Measurements from ENCODE around the gene EPHA8.

The EPHA8 gene

DNA sequence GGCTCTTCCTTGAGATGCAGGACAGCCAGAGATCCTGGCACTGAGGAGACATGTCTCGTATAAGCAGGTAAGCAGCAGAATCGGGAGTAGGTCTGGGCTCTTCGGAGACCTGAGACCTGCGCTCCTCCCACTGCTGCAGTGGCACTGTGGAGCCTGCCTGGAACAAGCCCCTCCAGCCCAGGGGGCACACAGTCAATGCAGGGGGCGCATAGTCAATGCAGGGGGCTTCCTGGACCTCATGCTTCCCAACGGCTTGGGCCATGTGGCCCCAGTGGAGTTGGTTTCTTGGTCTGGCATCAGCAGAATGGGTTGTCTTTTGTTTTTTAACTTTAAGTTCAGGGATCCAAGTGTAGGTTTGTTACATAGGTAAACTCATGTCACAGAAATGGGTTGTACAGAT is 27.9 kb upstream of the EPHA8 start:
- 95% methylated on average over 6 of the region's 6 CpGs for WGBS
- no peak overlapping the region for H2BK5ac ChIP-seq (ENCODE audit: low read depth, low read length, poor library complexity, severe bottlenecking)
- no peak for DNase-seq
- H3K4ac ChIP-seq (ENCODE audit: low read depth in 1 of 2, low read length in 2 of 2) = no peak overlapping the region
- no peak overlapping the region for H3K4me2 ChIP-seq (ENCODE audit: low read length, poor library complexity, severe bottlenecking)
- no peak overlapping the region for H3K18ac ChIP-seq (ENCODE audit: low read depth in 1 of 2, low read length in 2 of 2)
- H3K4me1 ChIP-seq (ENCODE audit: control insufficient read depth, insufficient read depth, low read depth, low read length) = no peaks in the 10 kb centered on the region
- H3K36me3 ChIP-seq (ENCODE audit: control insufficient read depth in 1 of 2, insufficient read depth in 2 of 2, low read depth in 1 of 2, low read length in 2 of 2) = peaks cover 3 to 14% of the 10 kb centered on the region in 2 experiments
- no peak overlapping the region for H2BK15ac ChIP-seq (ENCODE audit: low read depth, poor library complexity, severe bottlenecking)
- no peaks in the 10 kb centered on the region for H3K79me1 ChIP-seq (replicated peaks; ENCODE audit: low read length, poor library complexity, severe bottlenecking)
- H3K27ac ChIP-seq (ENCODE audit: low read length, poor library complexity, severe bottlenecking) = no peak overlapping the region
- H3K9ac ChIP-seq (ENCODE audit: low read length) = no peak overlapping the region
- no peak overlapping the region for H2AK5ac ChIP-seq (ENCODE audit: low read length, severe bottlenecking)
- H3K9me3 ChIP-seq (ENCODE audit: control insufficient read depth, low read length) = no peaks in the 10 kb centered on the region
- no peak overlapping the region for H2AFZ ChIP-seq (ENCODE audit: low read depth, low read length)
- H4K91ac ChIP-seq (ENCODE audit: low read length) = no peak overlapping the region
- no peak overlapping the region for H4K8ac ChIP-seq (ENCODE audit: low read length)
- no peak overlapping the region for H3K4me3 ChIP-seq (ENCODE audit: insufficient read depth in 1 of 2, low read depth in 1 of 2, low read length in 2 of 2)
- no peak overlapping the region for H2BK12ac ChIP-seq (ENCODE audit: low read length in 2 of 2)
- no peak overlapping the region for H2BK120ac ChIP-seq (ENCODE audit: low read depth, low read length)
- no peak overlapping the region for H3K23ac ChIP-seq (ENCODE audit: low read length in 2 of 2)
- H3K27me3 ChIP-seq (ENCODE audit: control insufficient read depth in 1 of 2, insufficient read depth in 1 of 2, low read length in 2 of 2) = no peaks in the 10 kb centered on the region
- no peak overlapping the region for H3K14ac ChIP-seq (ENCODE audit: low read length in 2 of 2)

GRCh38 chr1:22536506-22536905 is 26.8 kb upstream of the EPHA8 start:
- Histone ChIP-seq H3K27ac (ENCODE audit: low read length, poor library complexity, severe bottlenecking) (no peak overlapping the region), H3K27me3 (ENCODE audit: control insufficient read depth in 1 of 2, insufficient read depth in 1 of 2, low read length in 2 of 2) (peaks cover 0 to 5% of the 10 kb centered on the region in 2 experiments), H3K14ac (ENCODE audit: low read length in 2 of 2) (no peak overlapping the region), H3K4me1 (ENCODE audit: control insufficient read depth, insufficient read depth, low read depth, low read length) (no peaks in the 10 kb centered on the region), H3K23ac (ENCODE audit: low read length in 2 of 2) (no peak overlapping the region), H2BK12ac (ENCODE audit: low read length in 2 of 2) (no peak overlapping the region), H4K8ac (ENCODE audit: low read length) (no peak overlapping the region), H3K79me1 (replicated peaks; ENCODE audit: low read length, poor library complexity, severe bottlenecking) (no peaks in the 10 kb centered on the region), H2BK15ac (ENCODE audit: low read depth, poor library complexity, severe bottlenecking) (no peak overlapping the region), H4K91ac (ENCODE audit: low read length) (no peak overlapping the region), H3K18ac (ENCODE audit: low read depth in 1 of 2, low read length in 2 of 2) (no peak overlapping the region), H3K36me3 (ENCODE audit: control insufficient read depth in 1 of 2, insufficient read depth in 2 of 2, low read depth in 1 of 2, low read length in 2 of 2) (peaks cover 3 to 11% of the 10 kb centered on the region in 2 experiments), H2AFZ (ENCODE audit: low read depth, low read length) (no peak overlapping the region), H3K9me3 (ENCODE audit: control insufficient read depth, low read length) (no peaks in the 10 kb centered on the region), H2BK5ac (ENCODE audit: low read depth, low read length, poor library complexity, severe bottlenecking) (no peak overlapping the region), H3K4me3 (ENCODE audit: insufficient read depth in 1 of 2, low read depth in 1 of 2, low read length in 2 of 2) (no peak overlapping the region), H2AK5ac (ENCODE audit: low read length, severe bottlenecking) (no peak overlapping the region), H3K4ac (ENCODE audit: low read depth in 1 of 2, low read length in 2 of 2) (no peak overlapping the region), H3K4me2 (ENCODE audit: low read length, poor library complexity, severe bottlenecking) (no peak overlapping the region), H3K9ac (ENCODE audit: low read length) (no peak overlapping the region), H2BK120ac (ENCODE audit: low read depth, low read length) (no peak overlapping the region)
- DNase-seq = no peak
- 95% methylated on average over 7 of the region's 7 CpGs for WGBS

GRCh38 chr1:22537441-22538139 is 25.7 kb upstream of the EPHA8 start:
- no peak overlapping the region for H2BK12ac ChIP-seq (ENCODE audit: low read length in 2 of 2)

GRCh38 chr1:22539510-22540118 is 23.7 kb upstream of the EPHA8 start:
- Histone ChIP-seq H3K18ac (ENCODE audit: low read depth in 1 of 2, low read length in 2 of 2) (no peak overlapping the region), H2AK5ac (ENCODE audit: low read length, severe bottlenecking) (no peak overlapping the region), H4K8ac (ENCODE audit: low read length) (no peak overlapping the region), H3K79me1 (replicated peaks; ENCODE audit: low read length, poor library complexity, severe bottlenecking) (no peaks in the 10 kb centered on the region), H2BK5ac (ENCODE audit: low read depth, low read length, poor library complexity, severe bottlenecking) (no peak overlapping the region), H2BK120ac (ENCODE audit: low read depth, low read length) (no peak overlapping the region), H3K23ac (ENCODE audit: low read length in 2 of 2) (no peak overlapping the region), H3K36me3 (ENCODE audit: control insufficient read depth in 1 of 2, insufficient read depth in 2 of 2, low read depth in 1 of 2, low read length in 2 of 2) (peaks cover 0 to 3% of the 10 kb centered on the region in 2 experiments), H3K27ac (ENCODE audit: low read length, poor library complexity, severe bottlenecking) (no peak overlapping the region), H3K4ac (ENCODE audit: low read depth in 1 of 2, low read length in 2 of 2) (no peak overlapping the region), H3K4me1 (ENCODE audit: control insufficient read depth, insufficient read depth, low read depth, low read length) (no peaks in the 10 kb centered on the region), H3K9me3 (ENCODE audit: control insufficient read depth, low read length) (no peaks in the 10 kb centered on the region), H2AFZ (ENCODE audit: low read depth, low read length) (no peak overlapping the region), H2BK15ac (ENCODE audit: low read depth, poor library complexity, severe bottlenecking) (no peak overlapping the region), H3K27me3 (ENCODE audit: control insufficient read depth in 1 of 2, insufficient read depth in 1 of 2, low read length in 2 of 2) (peaks cover 14 to 19% of the 10 kb centered on the region in 2 experiments), H2BK12ac (ENCODE audit: low read length in 2 of 2) (no peak overlapping the region), H3K4me2 (ENCODE audit: low read length, poor library complexity, severe bottlenecking) (no peak overlapping the region), H3K14ac (ENCODE audit: low read length in 2 of 2) (no peak overlapping the region), H3K4me3 (ENCODE audit: insufficient read depth in 1 of 2, low read depth in 1 of 2, low read length in 2 of 2) (no peak overlapping the region), H3K9ac (ENCODE audit: low read length) (no peak overlapping the region), H4K91ac (ENCODE audit: low read length) (no peak overlapping the region)
- DNase-seq = no peak
- WGBS = 94% methylated on average over 11 of the region's 16 CpGs

More at GRCh38 chr1:22537441-22538139, 25.7 kb upstream of the EPHA8 start:
- Histone ChIP-seq H2BK120ac (ENCODE audit: low read depth, low read length) (no peak overlapping the region), H3K4me2 (ENCODE audit: low read length, poor library complexity, severe bottlenecking) (no peak overlapping the region), H3K27ac (ENCODE audit: low read length, poor library complexity, severe bottlenecking) (no peak overlapping the region), H2BK5ac (ENCODE audit: low read depth, low read length, poor library complexity, severe bottlenecking) (no peak overlapping the region), H3K18ac (ENCODE audit: low read depth in 1 of 2, low read length in 2 of 2) (no peak overlapping the region), H2BK15ac (ENCODE audit: low read depth, poor library complexity, severe bottlenecking) (no peak overlapping the region), H2AFZ (ENCODE audit: low read depth, low read length) (no peak overlapping the region), H3K23ac (ENCODE audit: low read length in 2 of 2) (peak overlapping the region in 1 of 2 experiments; percentile 60), H3K4me3 (ENCODE audit: insufficient read depth in 1 of 2, low read depth in 1 of 2, low read length in 2 of 2) (no peak overlapping the region), H3K14ac (ENCODE audit: low read length in 2 of 2) (no peak overlapping the region), H3K4me1 (ENCODE audit: control insufficient read depth, insufficient read depth, low read depth, low read length) (no peaks in the 10 kb centered on the region), H3K4ac (ENCODE audit: low read depth in 1 of 2, low read length in 2 of 2) (no peak overlapping the region), H4K8ac (ENCODE audit: low read length) (no peak overlapping the region), H2AK5ac (ENCODE audit: low read length, severe bottlenecking) (no peak overlapping the region), H3K36me3 (ENCODE audit: control insufficient read depth in 1 of 2, insufficient read depth in 2 of 2, low read depth in 1 of 2, low read length in 2 of 2) (peaks cover 3 to 9% of the 10 kb centered on the region in 2 experiments), H3K79me1 (replicated peaks; ENCODE audit: low read length, poor library complexity, severe bottlenecking) (no peaks in the 10 kb centered on the region), H3K27me3 (ENCODE audit: control insufficient read depth in 1 of 2, insufficient read depth in 1 of 2, low read length in 2 of 2) (peaks cover under 1 to 7% of the 10 kb centered on the region in 2 experiments), H3K9me3 (ENCODE audit: control insufficient read depth, low read length) (no peaks in the 10 kb centered on the region), H3K9ac (ENCODE audit: low read length) (no peak overlapping the region), H4K91ac (ENCODE audit: low read length) (no peak overlapping the region)
- DNase-seq = no peak
- 93% methylated on average over 12 of the region's 13 CpGs for WGBS
